Stimulated activated effector memory CD8-positive, alpha-beta T cell treated with anti-CD3 and anti-CD28 coated beads, Interleukin-12 subunit alpha, Interleukin-12 subunit beta, amount 100 ng/mL, for 72 hours (primary cell): ENCODE data around the gene AFAP1.

Source experiments
- ATAC-seq: fragments of 150-1000 bp; cut with Tn5 transposase; 2 replicates; pipeline ENCODE4 v1.10.0; 2021
- DNase-seq, 2 donors: peaks; one replicate each; pipeline ENCODE4 v3.0.0; 2021 to 2022; ENCODE audit warnings: low spot score in 2 of 2
- H3K27ac Mint-ChIP-seq: one replicate; pipeline ENCODE4 v1.8.0; 2022; ENCODE audit warnings: mild to moderate bottlenecking, mixed read lengths
- H3K36me3 Mint-ChIP-seq: one replicate; pipeline ENCODE4 v1.8.0; 2022; ENCODE audit warnings: mild to moderate bottlenecking, mixed read lengths
- H3K4me1 Mint-ChIP-seq: one replicate; pipeline ENCODE4 v1.8.0; 2022; ENCODE audit warnings: mixed read lengths
- H3K4me3 Mint-ChIP-seq: one replicate; pipeline ENCODE4 v1.8.0; 2022; ENCODE audit warnings: mild to moderate bottlenecking, mixed read lengths
- H3K9me3 Mint-ChIP-seq: one replicate; pipeline ENCODE4 v1.8.0; 2022; ENCODE audit warnings: mixed read lengths

Gene AFAP1

DNA sequence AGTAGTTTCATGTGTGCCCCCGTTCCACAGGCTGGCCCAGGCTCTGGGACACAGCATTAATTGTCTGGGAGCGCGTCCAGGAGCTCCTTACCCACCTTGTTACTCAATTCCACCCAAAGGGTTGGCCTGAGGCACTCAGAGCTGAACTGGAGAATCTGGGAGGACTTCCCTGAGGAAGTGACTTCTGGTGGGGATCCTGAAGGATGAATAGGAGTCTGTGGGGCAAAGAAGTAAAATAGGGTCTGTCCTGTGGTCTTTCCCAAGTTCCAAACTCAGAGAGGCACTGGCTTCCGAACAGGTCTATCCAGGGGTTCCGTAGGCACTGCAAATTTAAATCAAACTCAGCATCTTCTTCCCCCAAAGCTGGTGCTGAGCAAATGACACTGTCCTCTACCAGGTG lies 204.3 kb downstream of the AFAP1 start:
- ATAC-seq: no peak
- Mint-ChIP-seq H3K36me3 (no peaks in the 10 kb centered on the region), H3K4me3 (no peak overlapping the region), H3K4me1 (no peaks in the 10 kb centered on the region), H3K27ac (no peak overlapping the region), H3K9me3 (no peaks in the 10 kb centered on the region)
- no peak for DNase-seq

DNA sequence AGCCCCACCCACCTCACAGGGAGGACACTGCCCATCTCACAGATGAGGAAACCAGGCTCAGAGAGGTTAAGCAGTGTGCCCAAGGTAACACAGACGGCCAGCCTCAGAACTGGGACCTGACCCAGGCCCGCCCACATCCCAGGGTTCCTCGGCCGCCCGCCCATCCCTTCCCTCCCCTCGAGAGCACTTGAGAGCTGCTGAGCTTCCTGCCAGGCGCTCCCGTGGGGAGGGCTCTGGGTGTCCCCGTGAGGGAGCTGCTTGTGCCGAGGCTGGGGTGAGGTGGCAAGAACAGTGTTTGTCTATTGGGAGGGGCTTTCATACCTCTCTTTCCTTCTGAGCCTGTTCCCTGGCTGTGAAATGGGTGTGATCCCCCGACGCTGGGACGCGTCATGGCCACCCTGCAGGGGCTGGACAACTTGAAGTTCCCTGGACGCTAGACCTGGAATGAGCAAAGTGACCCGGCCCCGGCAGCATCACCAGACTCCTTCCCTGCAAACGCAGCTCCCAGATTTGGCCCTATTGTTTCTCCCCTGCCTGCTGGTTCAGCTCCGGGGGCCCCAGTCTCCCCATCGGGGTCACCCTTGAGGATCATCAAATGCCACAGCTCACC lies 204.9 kb downstream of the AFAP1 start:
- no peak for DNase-seq
- no peak overlapping the region for H3K4me3 Mint-ChIP-seq

GRCh38 chr4:7733801-7734650 lies 205.6 kb downstream of the AFAP1 start:
- DNase-seq (no peak), ATAC-seq (no peak)
- no peaks in the 10 kb centered on the region for H3K9me3 Mint-ChIP-seq
- no peak overlapping the region for H3K27ac Mint-ChIP-seq
- no peaks in the 10 kb centered on the region for H3K36me3 Mint-ChIP-seq
- H3K4me3 Mint-ChIP-seq: no peak overlapping the region
- no peaks in the 10 kb centered on the region for H3K4me1 Mint-ChIP-seq

More for the DNA sequence above, 204.9 kb downstream of the AFAP1 start:
- no peaks in the 10 kb centered on the region for H3K4me1 Mint-ChIP-seq
- H3K36me3 Mint-ChIP-seq: no peaks in the 10 kb centered on the region
- no peaks in the 10 kb centered on the region for H3K9me3 Mint-ChIP-seq
- no peak for ATAC-seq
- H3K27ac Mint-ChIP-seq: no peak overlapping the region

DNA sequence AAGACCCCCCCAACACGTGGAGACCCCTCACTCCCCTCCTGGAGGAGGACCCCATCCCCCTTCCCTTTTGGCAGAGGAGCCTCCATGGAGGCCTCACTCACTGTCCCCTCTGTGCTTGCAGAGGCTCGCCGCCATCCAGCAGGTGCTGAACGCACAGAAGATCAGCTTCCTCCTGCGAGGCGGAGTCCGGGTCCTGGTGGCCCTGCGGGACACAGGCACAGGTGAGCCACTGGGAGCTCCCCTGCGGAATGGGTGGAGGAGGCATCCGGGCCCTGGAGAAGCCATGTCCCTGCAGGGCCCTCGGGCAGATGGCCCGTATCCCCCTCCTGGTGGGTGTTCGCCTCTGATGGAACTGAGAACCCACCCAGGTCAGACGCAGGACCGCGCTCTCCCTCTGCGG lies 206.5 kb downstream of the AFAP1 start:
- Mint-ChIP-seq H3K4me1 (no peaks in the 10 kb centered on the region), H3K9me3 (no peaks in the 10 kb centered on the region), H3K36me3 (no peaks in the 10 kb centered on the region), H3K27ac (no peak overlapping the region), H3K4me3 (no peak overlapping the region)
- ATAC-seq (no peak), DNase-seq (no peak)

- ATAC-seq (no peak), DNase-seq (no peak)
- Mint-ChIP-seq H3K36me3 (no peaks in the 10 kb centered on the region), H3K4me1 (no peaks in the 10 kb centered on the region), H3K4me3 (no peak overlapping the region), H3K27ac (no peak overlapping the region), H3K9me3 (no peaks in the 10 kb centered on the region)
Observed at GRCh38 chr4:7732263-7732662, 207.4 kb downstream of the AFAP1 start.

DNA sequence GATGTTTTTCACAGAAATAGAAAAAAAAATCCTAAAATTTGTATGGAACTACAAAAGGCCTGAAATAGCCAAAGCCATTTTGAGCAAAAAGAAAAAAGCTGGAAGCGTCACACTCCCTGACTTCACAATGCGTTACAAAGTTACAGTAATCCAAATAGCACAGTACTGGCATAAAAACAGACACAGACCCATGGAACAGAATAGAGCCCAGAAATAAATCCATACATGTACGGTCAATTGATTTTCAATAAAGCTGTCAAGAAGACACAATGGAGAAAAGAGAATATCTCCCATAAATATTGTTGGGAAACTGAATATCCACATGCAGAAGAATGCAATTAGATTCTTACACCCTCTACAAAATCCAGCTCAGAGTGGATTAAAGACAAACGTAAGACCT lies 208.2 kb downstream of the AFAP1 start:
- DNase-seq: no peak
- Mint-ChIP-seq H3K9me3 (no peaks in the 10 kb centered on the region), H3K36me3 (no peaks in the 10 kb centered on the region), H3K4me3 (no peak overlapping the region), H3K4me1 (no peaks in the 10 kb centered on the region), H3K27ac (no peak overlapping the region)
- no peak for ATAC-seq

GRCh38 chr4:7727749-7728148 lies 211.9 kb downstream of the AFAP1 start:
- Mint-ChIP-seq H3K9me3 (peaks cover 7% of the 10 kb centered on the region), H3K27ac (no peak overlapping the region), H3K4me1 (no peaks in the 10 kb centered on the region), H3K4me3 (no peak overlapping the region), H3K36me3 (no peaks in the 10 kb centered on the region)
- no peak for ATAC-seq
- DNase-seq: no peak

GRCh38 chr4:7726665-7727413 lies 212.8 kb downstream of the AFAP1 start:
- H3K36me3 Mint-ChIP-seq: no peaks in the 10 kb centered on the region
- H3K27ac Mint-ChIP-seq: no peak overlapping the region
- DNase-seq (no peak), ATAC-seq (no peak)
- no peak overlapping the region for H3K4me3 Mint-ChIP-seq
- H3K4me1 Mint-ChIP-seq: no peaks in the 10 kb centered on the region
- H3K9me3 Mint-ChIP-seq: peaks cover 7% of the 10 kb centered on the region

DNA sequence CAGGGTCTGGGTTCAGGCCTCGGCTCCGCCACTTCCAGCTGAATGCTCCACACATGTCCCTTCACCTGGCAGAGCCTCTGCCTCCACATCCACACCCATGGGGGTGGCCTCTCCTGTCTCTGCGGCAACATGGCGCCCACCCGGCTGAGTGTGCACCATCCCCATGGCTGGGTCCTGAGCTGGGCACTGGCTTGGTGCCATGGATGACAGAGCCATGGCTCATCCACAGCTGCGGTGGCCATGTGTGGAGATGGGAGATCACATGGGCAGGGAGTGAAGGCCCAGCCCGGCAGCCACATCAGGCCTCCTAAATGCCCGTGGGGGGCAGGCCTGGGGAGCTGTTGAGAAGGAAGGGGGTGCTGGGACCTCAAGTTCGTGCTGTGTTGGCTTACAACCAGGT lies 213.7 kb downstream of the AFAP1 start:
- DNase-seq (no peak), ATAC-seq (no peak)
- Mint-ChIP-seq H3K4me3 (no peak overlapping the region), H3K9me3 (peaks cover 7% of the 10 kb centered on the region), H3K4me1 (no peaks in the 10 kb centered on the region), H3K36me3 (no peaks in the 10 kb centered on the region), H3K27ac (no peak overlapping the region)

DNA sequence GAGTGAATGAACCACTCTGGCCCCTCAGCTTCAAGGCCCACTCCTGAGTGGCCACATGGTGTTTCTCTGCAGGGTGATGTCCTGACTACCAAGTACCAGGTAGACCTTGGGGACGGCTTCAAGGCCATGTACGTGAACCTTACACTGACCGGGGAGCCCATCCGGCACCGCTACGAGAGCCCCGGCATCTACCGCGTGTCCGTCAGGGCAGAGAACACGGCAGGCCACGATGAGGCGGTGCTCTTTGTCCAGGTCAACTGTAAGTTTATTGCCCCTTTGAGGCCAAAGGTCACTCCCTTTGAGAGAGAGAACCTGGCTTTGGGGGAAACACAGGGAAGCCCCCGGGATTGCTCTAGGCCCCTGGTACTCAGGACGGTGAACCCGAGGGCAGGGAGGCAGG lies 216.0 kb downstream of the AFAP1 start:
- Mint-ChIP-seq H3K4me3 (no peak overlapping the region), H3K9me3 (peaks cover 7% of the 10 kb centered on the region), H3K4me1 (no peaks in the 10 kb centered on the region), H3K36me3 (no peaks in the 10 kb centered on the region), H3K27ac (no peak overlapping the region)
- DNase-seq (no peak), ATAC-seq (no peak)

GRCh38 chr4:7722766-7723387 lies 216.8 kb downstream of the AFAP1 start:
- no peaks in the 10 kb centered on the region for H3K36me3 Mint-ChIP-seq
- ATAC-seq: no peak
- no peaks in the 10 kb centered on the region for H3K4me1 Mint-ChIP-seq
- peaks cover 7% of the 10 kb centered on the region for H3K9me3 Mint-ChIP-seq
- no peak overlapping the region for H3K27ac Mint-ChIP-seq
- DNase-seq: no peak
- H3K4me3 Mint-ChIP-seq: no peak overlapping the region

DNA sequence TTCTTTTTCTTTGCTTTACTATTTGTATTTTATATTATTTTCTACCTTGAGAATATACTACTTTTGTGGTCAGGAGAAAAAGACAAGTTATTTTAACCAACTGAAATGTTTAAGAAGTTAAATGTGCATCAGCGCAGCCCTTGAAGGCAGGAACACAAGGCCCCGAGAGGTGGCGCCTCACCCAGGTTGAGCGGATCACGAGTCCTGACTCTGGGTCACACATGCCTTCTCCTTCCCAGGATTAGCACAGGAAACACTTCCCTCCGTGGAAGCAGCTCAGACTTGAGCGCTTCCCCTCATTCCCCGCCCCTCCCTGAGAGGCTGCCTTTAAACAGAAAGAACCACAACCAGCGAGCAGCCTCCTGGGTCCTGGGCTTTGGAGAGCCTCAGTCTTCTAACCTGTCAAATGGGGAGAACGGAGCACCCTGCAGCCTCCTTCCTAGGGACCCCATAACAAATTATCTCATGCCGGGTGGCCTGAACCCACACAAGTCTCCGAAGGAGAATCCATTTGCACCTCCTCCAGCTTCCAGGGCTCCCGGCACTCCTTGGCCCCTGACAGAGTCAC lies 217.6 kb downstream of the AFAP1 start:
- H3K27ac Mint-ChIP-seq: no peak overlapping the region
- no peaks in the 10 kb centered on the region for H3K36me3 Mint-ChIP-seq
- DNase-seq (no peak), ATAC-seq (no peak)
- H3K4me1 Mint-ChIP-seq: no peaks in the 10 kb centered on the region
- H3K4me3 Mint-ChIP-seq: no peak overlapping the region
- peaks cover 7% of the 10 kb centered on the region for H3K9me3 Mint-ChIP-seq

GRCh38 chr4:7719354-7720174 lies 220.1 kb downstream of the AFAP1 start:
- ATAC-seq (peak; percentile 58), DNase-seq (peak; percentile 59 to 82)
- Mint-ChIP-seq H3K36me3 (no peaks in the 10 kb centered on the region), H3K4me1 (no peaks in the 10 kb centered on the region), H3K4me3 (no peak overlapping the region), H3K9me3 (peaks cover 7% of the 10 kb centered on the region), H3K27ac (no peak overlapping the region)

- no peak overlapping the region for H3K27ac Mint-ChIP-seq
- H3K9me3 Mint-ChIP-seq: no peaks in the 10 kb centered on the region
- no peak for DNase-seq
- no peak for ATAC-seq
- no peak overlapping the region for H3K4me3 Mint-ChIP-seq
- no peaks in the 10 kb centered on the region for H3K4me1 Mint-ChIP-seq
- H3K36me3 Mint-ChIP-seq: no peaks in the 10 kb centered on the region
Observed at GRCh38 chr4:7717946-7718490, 221.6 kb downstream of the AFAP1 start.
